IMR-90 (cell line): Measurements from ENCODE around the gene MOV10L1. TPM values are rescaled to one million over a fixed set of nuclear protein-coding genes. Genes with fewer than 3 reads are reported as not detected.

Source experiments
- ATAC-seq: fragments of 200-7000 bp; cut with Tn5 transposase; 2 replicates; pipeline ENCODE4 v1.9.1; 2020; ENCODE audit warnings: low read depth, mild to moderate bottlenecking, moderate library complexity
- BruUV-seq: library from RNA; stranded (reverse); fragments of 400-500 nt; replicated peaks from 2 replicates; lab custom pipeline; 2021; lab: Mats Ljungman, UMichigan
- CTCF ChIA-PET: fragments of 300-600 bp; formaldehyde crosslinking; extraction: SDS; loops from one replicate; lab custom pipeline; 2021; ENCODE audit warnings: antibody characterized with exemption; lab: Yijun Ruan, JAX
- POLR2A ChIA-PET: fragments of 300-600 bp; sonication (Branson Sonifier 250); formaldehyde crosslinking; loops from one replicate; lab custom pipeline; 2022; ENCODE audit warnings: antibody characterized with exemption; ENCODE audit not compliant: unreplicated experiment; lab: Charles Lee
- DNase-seq: peaks from one replicate; pipeline ENCODE4 v3.0.0; 2013
- H2AFZ ChIP-seq: replicated peaks from 2 replicates; pipeline ENCODE3; 2013; ENCODE audit warnings: low read length, mild to moderate bottlenecking; ENCODE audit not compliant: poor library complexity
- H2AK5ac ChIP-seq: 2 replicates; pipeline ENCODE4 v1.6.1; 2013; ENCODE audit warnings: low read depth, low read length, inconsistent platforms
- H2AK9ac ChIP-seq: replicated peaks from 2 replicates; pipeline ENCODE3; 2013; ENCODE audit warnings: mild to moderate bottlenecking, low read depth, low read length, moderate library complexity; ENCODE audit not compliant: poor library complexity
- H2BK120ac ChIP-seq: 2 replicates; pipeline ENCODE4 v1.6.1; 2013; ENCODE audit warnings: low read depth, low read length, inconsistent platforms
- H2BK15ac ChIP-seq: 3 replicates; pipeline ENCODE4 v1.6.1; 2013; ENCODE audit warnings: low read depth, low read length, inconsistent platforms
- H2BK20ac ChIP-seq: 2 replicates; pipeline ENCODE4 v1.6.1; 2013; ENCODE audit warnings: low read depth, mild to moderate bottlenecking, inconsistent platforms, low read length, moderate library complexity
- H2BK5ac ChIP-seq: 2 replicates; pipeline ENCODE4 v1.6.1; 2013; ENCODE audit warnings: mild to moderate bottlenecking, low read depth, low read length, inconsistent platforms; ENCODE audit not compliant: poor library complexity, severe bottlenecking
- H3K14ac ChIP-seq: replicated peaks from 2 replicates; pipeline ENCODE4 v1.6.1; 2013; ENCODE audit warnings: low read depth, low read length, inconsistent platforms
- H3K18ac ChIP-seq: 2 replicates; pipeline ENCODE4 v1.6.1; 2013; ENCODE audit warnings: low read depth, low read length, control low read depth
- H3K23ac ChIP-seq: 2 replicates; pipeline ENCODE4 v1.6.1; 2013; ENCODE audit warnings: low read depth, low read length, inconsistent platforms
- H3K27ac ChIP-seq: 2 replicates; pipeline ENCODE4 v1.5.1; 2013; ENCODE audit warnings: mild to moderate bottlenecking, control low read depth, low read length; ENCODE audit not compliant: insufficient read depth
- H3K27me3 ChIP-seq: 2 replicates; pipeline ENCODE4 v1.6.1; 2013; ENCODE audit warnings: low read length; ENCODE audit not compliant: control insufficient read depth, insufficient read depth
- H3K36me3 ChIP-seq: 2 replicates; pipeline ENCODE4 v1.6.1; 2013; ENCODE audit warnings: low read length, mixed read lengths; ENCODE audit not compliant: control insufficient read depth, insufficient read depth
- H3K4ac ChIP-seq: 2 replicates; pipeline ENCODE4 v1.6.1; 2013; ENCODE audit warnings: low read depth, low read length, inconsistent platforms
- H3K4me1 ChIP-seq: 2 replicates; pipeline ENCODE4 v1.6.1; 2013; ENCODE audit warnings: low read length, mixed read lengths; ENCODE audit not compliant: control insufficient read depth, insufficient read depth
- H3K4me2 ChIP-seq: 2 replicates; pipeline ENCODE4 v1.6.1; 2013; ENCODE audit warnings: low read depth, mild to moderate bottlenecking, control low read depth, low read length, moderate library complexity
- H3K4me3 ChIP-seq: 2 replicates; pipeline ENCODE4 v1.5.1; 2013; ENCODE audit warnings: low read depth, mild to moderate bottlenecking, control low read depth, low read length, moderate library complexity; ENCODE audit not compliant: insufficient read depth
- H3K56ac ChIP-seq: 2 replicates; pipeline ENCODE4 v1.6.1; 2013; ENCODE audit warnings: low read length, inconsistent platforms; ENCODE audit not compliant: insufficient read depth; ENCODE audit errors: extremely low read depth
- H3K79me1 ChIP-seq, 2 experiments: 2 replicates each; pipeline ENCODE4 v1.6.1; 2013; ENCODE audit warnings: low read length in 2 of 2, inconsistent platforms in 1 of 2, low read depth in 1 of 2
- H3K9ac ChIP-seq: 2 replicates; pipeline ENCODE4 v1.6.1; 2013; ENCODE audit warnings: low read depth, low read length, control low read depth
- H3K9me1 ChIP-seq: 2 replicates; pipeline ENCODE4 v1.6.1; 2013; ENCODE audit warnings: low read length, inconsistent platforms; ENCODE audit not compliant: insufficient read depth
- H3K9me3 ChIP-seq: 2 replicates; pipeline ENCODE4 v1.6.1; 2013; ENCODE audit warnings: low read length; ENCODE audit not compliant: control insufficient read depth, insufficient read depth
- H4K20me1 ChIP-seq: 2 replicates; pipeline ENCODE4 v1.6.1; 2013; ENCODE audit warnings: low read length, inconsistent platforms; ENCODE audit not compliant: insufficient read depth
- H4K5ac ChIP-seq: 2 replicates; pipeline ENCODE4 v1.6.1; 2013; ENCODE audit warnings: mild to moderate bottlenecking, low read depth, low read length, control low read depth
- H4K8ac ChIP-seq, 2 experiments: 2 replicates each; pipeline ENCODE4 v1.6.1; 2013; ENCODE audit warnings: low read depth in 2 of 2, low read length in 2 of 2, control low read depth in 1 of 2, inconsistent platforms in 1 of 2
- H4K91ac ChIP-seq: 2 replicates; pipeline ENCODE4 v1.6.1; 2013; ENCODE audit warnings: low read depth, low read length, inconsistent platforms; ENCODE audit not compliant: insufficient read depth
- BHLHE40 ChIP-seq: fragments of 150-350 bp; IDR thresholded peaks from 2 replicates; pipeline ENCODE4 v1.6.1; 2016; ENCODE audit warnings: mild to moderate bottlenecking, low read depth, low read length
- CEBPB ChIP-seq: IDR thresholded peaks from 2 replicates; pipeline ENCODE4 v1.6.1; 2012; ENCODE audit warnings: low read depth, low read length, improper control_type of control experiment
- CTCF ChIP-seq: conservative IDR thresholded peaks from 2 replicates; pipeline ENCODE4 v1.5.1; 2012; ENCODE audit warnings: mild to moderate bottlenecking, low read depth, low read length, improper control_type of control experiment
- MXI1 ChIP-seq: IDR thresholded peaks from 2 replicates; pipeline ENCODE4 v1.6.1; 2012; ENCODE audit warnings: low read depth, mild to moderate bottlenecking, low read length, moderate library complexity, borderline replicate concordance
- NFE2L2 ChIP-seq: fragments of 150-350 bp; IDR thresholded peaks from 2 replicates; pipeline ENCODE4 v1.6.1; 2016; ENCODE audit warnings: low read depth, mild to moderate bottlenecking, low read length
- POLR2A ChIP-seq: IDR thresholded peaks from 2 replicates; pipeline ENCODE4 v1.6.1; 2012; ENCODE audit warnings: mild to moderate bottlenecking, low read depth, low read length
- RAD21 ChIP-seq: IDR thresholded peaks from 2 replicates; pipeline ENCODE4 v1.6.1; 2012; ENCODE audit warnings: low read length, improper control_type of control experiment
- RCOR1 ChIP-seq: IDR thresholded peaks from 2 replicates; pipeline ENCODE4 v1.6.1; 2012; ENCODE audit warnings: mild to moderate bottlenecking, low read length, improper control_type of control experiment; ENCODE audit not compliant: insufficient replicate concordance
- SMC3 ChIP-seq: fragments of 150-350 bp; IDR thresholded peaks from 2 replicates; pipeline ENCODE4 v1.6.1; 2016; ENCODE audit warnings: low read depth, mild to moderate bottlenecking, antibody characterized with exemption, low read length, moderate library complexity
- WGBS, 2 experiments: methylation state at CpG; one replicate each; pipeline versions ENCODE4 v1.1.5 to v1.1.7; 2013; ENCODE audit warnings: missing lambda C conversion rate in 2 of 2; ENCODE audit not compliant: insufficient read length in 1 of 2; ENCODE audit errors: extremely low coverage in 2 of 2; 5-methylcytosine and 5-hydroxymethylcytosine counted together
- dilution Hi-C: fragments of 300-500 bp; cut with HindIII; formaldehyde crosslinking; loops from one replicate; pipeline ENCODE4 v1.14.3; 2018; ENCODE audit warnings: low sequenced_read_pairs; ENCODE audit not compliant: unreplicated experiment
- in situ Hi-C: fragments of 300-500 bp; cut with MboI; formaldehyde crosslinking; loops from 3 replicates; pipeline ENCODE4 v1.14.3; 2019; ENCODE audit warnings: low sequenced_read_pairs, inconsistent platforms, mixed read lengths
- intact Hi-C: fragments of 100-400 bp; cut with micrococcal nuclease; formaldehyde crosslinking; loops from 2 replicates; pipeline ENCODE4 v1.10.0; 2022
- polyA plus RNA-seq, 3 experiments: library from polyadenylated mRNA; depleted of rRNA; stranded (reverse); fragments of >200 nt; gene quantifications; 2 replicates each; pipeline ENCODE4 v1.2.3, GENCODE V29; 2012; ENCODE audit warnings: low replicate concordance in 1 of 3
- total RNA-seq: library from RNA; depleted of rRNA; stranded (reverse); fragments of >200 nt; gene quantifications from 2 replicates; pipeline ENCODE4 v1.2.3, GENCODE V29; 2012

Gene MOV10L1
- total and polyA plus RNA-seq, 2 of the 4 experiments (the other 2 are of a cell fraction), result 0.72 to 1.4 TPM

- Histone ChIP-seq H3K27ac (no peak overlapping the region), H3K4me1 (peaks cover 5% of the 10 kb centered on the region; the same call in 1 of the 2 replicates), H3K18ac (no peak overlapping the region), H3K9ac (no peak overlapping the region), H2BK5ac (no peak overlapping the region), H3K4me3 (no peak overlapping the region), H3K14ac (no peak overlapping the region), H3K9me1 (peaks cover 6% of the 10 kb centered on the region; the same call in 1 of the 2 replicates), H3K56ac (no peak overlapping the region), H3K23ac (no peak overlapping the region), H2AFZ (no peak overlapping the region), H3K4me2 (no peak overlapping the region), H3K27me3 (no peaks in the 10 kb centered on the region), H4K5ac (no peak overlapping the region), H2AK9ac (no peak overlapping the region), H4K8ac (no peak overlapping the region), H2BK15ac (no peak overlapping the region), H3K4ac (no peak overlapping the region), H3K9me3 (peaks cover 4% of the 10 kb centered on the region), H4K91ac (no peak overlapping the region), H2BK20ac (no peak overlapping the region), H2BK120ac (no peak overlapping the region), H3K79me1 (no peaks in the 10 kb centered on the region), H3K36me3 (no peaks in the 10 kb centered on the region), H4K20me1 (no peaks in the 10 kb centered on the region), H2AK5ac (no peak overlapping the region)
- intact Hi-C loops, result no loop called here
- ChIA-PET CTCF (interaction anchor here (0.7 kb wide), 1 partner anchor 9 kb away, joined by 3 read pairs; no protein-coding TSS in a partner anchor), POLR2A (no interaction called here)
- no TSS peak for BruUV-seq
- ATAC-seq, result no peak
- TF ChIP-seq POLR2A (no peak), RCOR1 (no peak), BHLHE40 (no peak), NFE2L2 (no peak), CEBPB (no peak), RAD21 (no peak), SMC3 (no peak), MXI1 (no peak), CTCF (no peak)
- no peak for DNase-seq
- 91% methylated on average over 9 of the region's 18 CpGs; no CpG with 5 or more reads in 1 of the 2 experiments for WGBS, 2 experiments
- in situ Hi-C loops, result no loop called here
- dilution Hi-C loops, result no loop called here
Observed at GRCh38 chr22:50082197-50082715, 7.5 kb upstream of the MOV10L1 start.
